Mucosa of descending colon (tissue), 3 donors: ENCODE data around the gene MGAT5. TPM values are rescaled to one million over a fixed set of nuclear protein-coding genes. Genes with fewer than 3 reads are reported as not detected.

Experiments used
- ATAC-seq: fragments of 200-7000 bp; cut with Tn5 transposase; one replicate; pipeline ENCODE4 v1.9.1; 2020; ENCODE audit warnings: mild to moderate bottlenecking, moderate library complexity
- DNase-seq, 3 donors: peaks; one replicate each; pipeline ENCODE4 v3.0.0-alpha.2; 2020
- H3K36me3 ChIP-seq: fragments of 200-600 bp; one replicate; pipeline ENCODE4 v1.8.0; 2021; ENCODE audit warnings: low read depth, mild to moderate bottlenecking
- H3K4me1 ChIP-seq: fragments of 200-600 bp; one replicate; pipeline ENCODE4 v1.8.0; 2021; ENCODE audit warnings: low read depth, mild to moderate bottlenecking
- H3K4me3 ChIP-seq: fragments of 200-600 bp; one replicate; pipeline ENCODE4 v1.8.0; 2021; ENCODE audit warnings: mild to moderate bottlenecking
- H3K9me3 ChIP-seq: fragments of 200-600 bp; one replicate; pipeline ENCODE4 v1.8.0; 2021; ENCODE audit warnings: mild to moderate bottlenecking
- CTCF ChIP-seq: fragments of 200-600 bp; IDR thresholded peaks from one replicate; pipeline ENCODE4 v1.8.0; 2022; ENCODE audit warnings: antibody characterized with exemption, mild to moderate bottlenecking
- intact Hi-C, 2 donors: fragments of 100-400 bp; cut with DNase I in 1 of 2; cut with micrococcal nuclease in 1 of 2; formaldehyde crosslinking; loops; one replicate each; pipeline versions ENCODE4 v1.11.0 to v1.11.1; 2022; cut with DNase I, micrococcal nuclease
- total RNA-seq, 3 donors: library from RNA; stranded (reverse); fragmentation: NEBNext Ultra II Directional in 2 of 3; extraction: Animal tissue kit (Norgen Biotek cat#: 25700) in 2 of 3; gene quantifications; one replicate each; pipeline versions ENCODE4 v1.2.1 to v1.2.4, GENCODE V29; 2021 to 2023
- donor health status: DM: no; HTN: no; CAD: no; lungs with moderate emphysema.
- donor health status: DM: no; HTN: no; CAD: no.
- donor health status: DM: no; HTN: yes; CAD: no.

Gene MGAT5
- total RNA-seq, 3 donors from 2014 or later = 56.5 to 75.5 (median 69.7) TPM

GRCh38 chr2:134310107-134311079, 56.5 kb downstream of the MGAT5 start:
- Histone ChIP-seq H3K36me3 (no peaks in the 10 kb centered on the region), H3K4me1 (no peaks in the 10 kb centered on the region), H3K9me3 (no peaks in the 10 kb centered on the region), H3K4me3 (no peak overlapping the region)
- ATAC-seq (no peak), DNase-seq (no peak)
- intact Hi-C loops = no loop called here
- no peak for TF ChIP-seq CTCF

- Histone ChIP-seq H3K9me3 (no peaks in the 10 kb centered on the region), H3K4me1 (no peaks in the 10 kb centered on the region), H3K36me3 (no peaks in the 10 kb centered on the region), H3K4me3 (no peak overlapping the region)
- DNase-seq = no peak
- peak; percentile 19 for ATAC-seq
- intact Hi-C loops = no loop called here
- TF ChIP-seq CTCF = no peak
Observed at GRCh38 chr2:134312482-134312881, 58.6 kb downstream of the MGAT5 start.

GRCh38 chr2:134314202-134314601, 60.3 kb downstream of the MGAT5 start:
- Histone ChIP-seq H3K4me1 (no peaks in the 10 kb centered on the region), H3K9me3 (no peaks in the 10 kb centered on the region), H3K4me3 (no peak overlapping the region), H3K36me3 (no peaks in the 10 kb centered on the region)
- TF ChIP-seq CTCF = no peak
- DNase-seq (no peak), ATAC-seq (no peak)
- intact Hi-C loops = no loop called here

GRCh38 chr2:134314681-134315368, 61.0 kb downstream of the MGAT5 start:
- H3K4me3 ChIP-seq = no peak overlapping the region
- H3K36me3 ChIP-seq = no peaks in the 10 kb centered on the region
- no peak for TF ChIP-seq CTCF
- ATAC-seq = no peak
- no peaks in the 10 kb centered on the region for H3K4me1 ChIP-seq
- no peak for DNase-seq
- intact Hi-C loops = no loop called here
- H3K9me3 ChIP-seq = no peaks in the 10 kb centered on the region

GRCh38 chr2:134315471-134315870, 61.6 kb downstream of the MGAT5 start:
- ATAC-seq (no peak), DNase-seq (no peak)
- H3K4me1 ChIP-seq = no peaks in the 10 kb centered on the region
- H3K9me3 ChIP-seq = no peaks in the 10 kb centered on the region
- no peaks in the 10 kb centered on the region for H3K36me3 ChIP-seq
- no peak for TF ChIP-seq CTCF
- H3K4me3 ChIP-seq = no peak overlapping the region
- intact Hi-C loops = no loop called here
